ENCODE results near the gene FSTL5. TPM values are rescaled to one million over a fixed set of nuclear protein-coding genes. Genes with fewer than 3 reads are reported as not detected.

Gene FSTL5
- total RNA-seq, 4 donors from 2014 or later: 0.33 to 0.52 (median 0.40) TPM

DNA sequence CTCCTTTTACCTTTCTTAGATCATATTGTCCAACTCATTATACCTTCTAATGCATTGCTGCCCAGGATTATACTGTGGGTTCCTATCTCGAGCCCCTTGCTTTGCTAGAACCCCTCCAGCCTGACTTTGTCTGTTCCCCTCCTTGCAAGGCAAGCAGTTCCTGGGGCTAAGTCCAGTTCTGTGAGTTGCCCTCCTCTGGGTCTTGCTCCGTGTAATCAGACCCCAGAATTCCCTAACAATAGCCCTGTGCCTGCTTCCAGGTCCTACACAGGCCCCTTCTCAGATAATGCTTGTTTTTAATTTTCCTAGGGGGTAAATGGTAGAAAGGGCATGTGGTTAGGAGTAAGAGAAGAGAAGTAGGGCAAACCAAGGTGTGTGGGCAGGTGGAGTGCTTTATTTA, 145.9 kb downstream of the FSTL5 start:
- no peaks in the 10 kb centered on the region for H3K9me3 ChIP-seq
- H3K4me3 ChIP-seq: no peak overlapping the region
- no peaks in the 10 kb centered on the region for H3K4me1 ChIP-seq
- intact Hi-C loops (cut with DNase I): no loop called here
- 67% methylated on average over 2 of the region's 2 CpGs for WGBS
- H3K36me3 ChIP-seq: no peaks in the 10 kb centered on the region
- TF ChIP-seq, protein P1, sequence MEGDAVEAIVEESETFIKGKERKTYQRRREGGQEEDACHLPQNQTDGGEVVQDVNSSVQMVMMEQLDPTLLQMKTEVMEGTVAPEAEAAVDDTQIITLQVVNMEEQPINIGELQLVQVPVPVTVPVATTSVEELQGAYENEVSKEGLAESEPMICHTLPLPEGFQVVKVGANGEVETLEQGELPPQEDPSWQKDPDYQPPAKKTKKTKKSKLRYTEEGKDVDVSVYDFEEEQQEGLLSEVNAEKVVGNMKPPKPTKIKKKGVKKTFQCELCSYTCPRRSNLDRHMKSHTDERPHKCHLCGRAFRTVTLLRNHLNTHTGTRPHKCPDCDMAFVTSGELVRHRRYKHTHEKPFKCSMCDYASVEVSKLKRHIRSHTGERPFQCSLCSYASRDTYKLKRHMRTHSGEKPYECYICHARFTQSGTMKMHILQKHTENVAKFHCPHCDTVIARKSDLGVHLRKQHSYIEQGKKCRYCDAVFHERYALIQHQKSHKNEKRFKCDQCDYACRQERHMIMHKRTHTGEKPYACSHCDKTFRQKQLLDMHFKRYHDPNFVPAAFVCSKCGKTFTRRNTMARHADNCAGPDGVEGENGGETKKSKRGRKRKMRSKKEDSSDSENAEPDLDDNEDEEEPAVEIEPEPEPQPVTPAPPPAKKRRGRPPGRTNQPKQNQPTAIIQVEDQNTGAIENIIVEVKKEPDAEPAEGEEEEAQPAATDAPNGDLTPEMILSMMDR (IDR thresholded peaks at IDR 0.05): no peak
- no peak for TF ChIP-seq POLR2AphosphoS5 (IDR thresholded peaks at IDR 0.05)
- TF ChIP-seq POLR2A (IDR thresholded peaks at IDR 0.05; ENCODE audit: low read depth): no peak
- TF ChIP-seq EP300 (IDR thresholded peaks at IDR 0.05): no peak
- H3K27me3 ChIP-seq: no peaks in the 10 kb centered on the region
- H3K27ac ChIP-seq (replicated peaks in 1 of 4): no peak overlapping the region
- no peak for DNase-seq (ENCODE audit: extremely low spot score)

DNA sequence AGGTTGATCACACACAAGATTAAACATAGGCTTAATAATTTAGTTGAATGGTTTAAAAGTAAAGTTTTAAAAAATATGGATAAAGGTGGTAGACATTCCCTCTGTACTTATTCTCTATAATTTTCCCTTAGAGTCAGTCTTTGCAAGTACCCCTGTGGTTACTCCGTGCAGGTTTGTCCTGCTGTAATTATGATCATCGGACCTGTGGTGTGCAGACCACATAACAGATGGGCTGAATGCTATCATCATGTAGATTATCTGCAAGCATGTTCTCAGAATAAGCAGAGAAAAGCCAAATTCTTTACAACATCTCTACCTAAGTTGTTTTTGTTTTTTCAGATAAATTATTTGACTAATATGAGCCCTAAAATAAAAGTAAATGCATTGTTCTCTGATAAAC, 146.8 kb downstream of the FSTL5 start:
- Histone ChIP-seq H3K36me3 (no peaks in the 10 kb centered on the region), H3K9me3 (no peaks in the 10 kb centered on the region), H3K27ac (replicated peaks in 1 of 4) (no peak overlapping the region), H3K4me3 (no peak overlapping the region), H3K4me1 (no peaks in the 10 kb centered on the region), H3K27me3 (no peaks in the 10 kb centered on the region)
- intact Hi-C loops (cut with DNase I): no loop called here
- TF ChIP-seq POLR2A (IDR thresholded peaks at IDR 0.05; ENCODE audit: low read depth) (no peak), POLR2AphosphoS5 (IDR thresholded peaks at IDR 0.05) (no peak), EP300 (IDR thresholded peaks at IDR 0.05) (no peak)
- TF ChIP-seq, protein P1 (IDR thresholded peaks at IDR 0.05): no peak
- no peak for DNase-seq (ENCODE audit: extremely low spot score)
- WGBS: 88% methylated on average over 2 of the region's 2 CpGs

- WGBS: 0% methylated on average over 1 of the region's 1 CpG
- Histone ChIP-seq H3K27ac (replicated peaks in 1 of 4) (no peak overlapping the region), H3K27me3 (no peaks in the 10 kb centered on the region), H3K4me3 (no peak overlapping the region), H3K9me3 (no peaks in the 10 kb centered on the region), H3K36me3 (no peaks in the 10 kb centered on the region), H3K4me1 (no peaks in the 10 kb centered on the region)
- no peak for DNase-seq (ENCODE audit: extremely low spot score)
- intact Hi-C loops (cut with DNase I): no loop called here
- TF ChIP-seq, protein P1 (IDR thresholded peaks at IDR 0.05): no peak
- TF ChIP-seq POLR2A (IDR thresholded peaks at IDR 0.05; ENCODE audit: low read depth): no peak
- TF ChIP-seq POLR2AphosphoS5 (IDR thresholded peaks at IDR 0.05): no peak
- no peak for TF ChIP-seq EP300 (IDR thresholded peaks at IDR 0.05)
Measured at GRCh38 chr4:162016219-162016618, 147.6 kb downstream of the FSTL5 start.

DNA sequence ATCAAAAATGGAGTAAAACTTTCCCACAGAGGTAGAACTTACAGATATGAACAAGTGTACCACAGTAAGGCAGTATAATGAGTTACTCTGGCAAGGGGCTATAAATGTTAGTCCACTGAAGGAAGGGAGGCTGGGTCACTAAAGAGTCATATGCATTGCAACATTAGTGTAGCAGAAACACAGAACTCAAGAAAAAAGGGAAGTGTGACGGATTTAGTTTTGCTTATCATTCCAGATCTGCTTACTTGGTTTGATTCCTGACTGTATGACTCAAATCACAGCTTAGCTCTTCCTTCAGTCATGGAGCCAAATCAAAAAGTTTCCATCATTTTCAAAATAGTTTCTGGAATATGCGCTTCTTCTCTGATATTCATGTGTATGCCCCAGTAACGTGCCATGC, 148.7 kb downstream of the FSTL5 start:
- no peak for DNase-seq (ENCODE audit: extremely low spot score)
- no peaks in the 10 kb centered on the region for H3K4me1 ChIP-seq
- TF ChIP-seq EP300 (IDR thresholded peaks at IDR 0.05): no peak
- TF ChIP-seq POLR2AphosphoS5 (IDR thresholded peaks at IDR 0.05): no peak
- no peak for TF ChIP-seq POLR2A (IDR thresholded peaks at IDR 0.05; ENCODE audit: low read depth)
- TF ChIP-seq, protein P1 (IDR thresholded peaks at IDR 0.05): no peak
- WGBS: 69% methylated on average over 3 of the region's 3 CpGs
- H3K4me3 ChIP-seq: no peak overlapping the region
- intact Hi-C loops (cut with DNase I): no loop called here
- H3K36me3 ChIP-seq: no peaks in the 10 kb centered on the region
- H3K9me3 ChIP-seq: no peaks in the 10 kb centered on the region
- no peaks in the 10 kb centered on the region for H3K27me3 ChIP-seq
- no peak overlapping the region for H3K27ac ChIP-seq (replicated peaks in 1 of 4)

GRCh38 chr4:162011089-162011488, 152.7 kb downstream of the FSTL5 start:
- Histone ChIP-seq H3K9me3 (no peaks in the 10 kb centered on the region), H3K27me3 (no peaks in the 10 kb centered on the region), H3K36me3 (no peaks in the 10 kb centered on the region), H3K27ac (replicated peaks in 1 of 4) (no peak overlapping the region), H3K4me1 (no peaks in the 10 kb centered on the region), H3K4me3 (no peak overlapping the region)
- TF ChIP-seq EP300 (IDR thresholded peaks at IDR 0.05) (no peak), POLR2A (IDR thresholded peaks at IDR 0.05; ENCODE audit: low read depth) (no peak), POLR2AphosphoS5 (IDR thresholded peaks at IDR 0.05) (no peak)
- TF ChIP-seq, protein P1 (IDR thresholded peaks at IDR 0.05): no peak
- DNase-seq (ENCODE audit: extremely low spot score): no peak
- WGBS: 77% methylated on average over 2 of the region's 2 CpGs
- intact Hi-C loops (cut with DNase I): no loop called here
